ENCODE measurements around the gene NME7.

DNA sequence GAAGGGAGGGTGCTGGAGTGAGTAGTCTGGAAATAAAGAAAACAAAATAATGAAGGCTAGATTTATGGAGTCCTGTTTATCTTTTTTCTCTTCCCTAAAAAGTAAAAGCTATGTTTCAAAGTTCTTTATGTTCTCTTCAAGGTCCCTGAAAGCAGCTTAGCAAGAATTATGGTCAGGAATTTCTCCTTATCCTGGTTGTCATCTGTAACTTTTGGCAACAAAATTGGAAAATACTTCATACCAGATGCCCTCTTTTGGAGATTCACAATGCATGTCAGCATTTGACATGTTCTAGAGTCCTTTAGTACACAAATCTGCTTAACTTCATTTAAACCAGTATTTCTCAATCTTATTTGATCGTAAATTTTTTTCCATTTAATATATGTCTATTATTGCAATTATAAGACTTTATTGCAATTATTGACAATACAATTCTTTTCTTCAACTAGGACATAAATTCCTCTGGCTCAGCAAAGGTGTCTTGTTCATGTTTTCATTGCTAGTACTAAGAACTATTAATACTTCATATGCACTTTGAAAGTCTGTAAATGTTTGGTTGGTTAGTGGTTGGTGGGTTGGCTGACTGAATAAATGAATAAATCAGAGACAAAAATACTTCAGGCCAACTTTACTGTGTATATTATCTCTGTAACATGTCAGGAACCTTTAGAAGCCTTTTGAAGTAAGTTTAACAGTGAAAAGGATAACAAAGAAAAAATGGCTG lies 159.6 kb downstream of the NME7 start:
- TF ChIP-seq, protein P1, sequence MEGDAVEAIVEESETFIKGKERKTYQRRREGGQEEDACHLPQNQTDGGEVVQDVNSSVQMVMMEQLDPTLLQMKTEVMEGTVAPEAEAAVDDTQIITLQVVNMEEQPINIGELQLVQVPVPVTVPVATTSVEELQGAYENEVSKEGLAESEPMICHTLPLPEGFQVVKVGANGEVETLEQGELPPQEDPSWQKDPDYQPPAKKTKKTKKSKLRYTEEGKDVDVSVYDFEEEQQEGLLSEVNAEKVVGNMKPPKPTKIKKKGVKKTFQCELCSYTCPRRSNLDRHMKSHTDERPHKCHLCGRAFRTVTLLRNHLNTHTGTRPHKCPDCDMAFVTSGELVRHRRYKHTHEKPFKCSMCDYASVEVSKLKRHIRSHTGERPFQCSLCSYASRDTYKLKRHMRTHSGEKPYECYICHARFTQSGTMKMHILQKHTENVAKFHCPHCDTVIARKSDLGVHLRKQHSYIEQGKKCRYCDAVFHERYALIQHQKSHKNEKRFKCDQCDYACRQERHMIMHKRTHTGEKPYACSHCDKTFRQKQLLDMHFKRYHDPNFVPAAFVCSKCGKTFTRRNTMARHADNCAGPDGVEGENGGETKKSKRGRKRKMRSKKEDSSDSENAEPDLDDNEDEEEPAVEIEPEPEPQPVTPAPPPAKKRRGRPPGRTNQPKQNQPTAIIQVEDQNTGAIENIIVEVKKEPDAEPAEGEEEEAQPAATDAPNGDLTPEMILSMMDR (IDR thresholded peaks at IDR 0.05; ENCODE audit: low read depth, low read length, missing input control) = no peak
- TF ChIP-seq, protein P2, sequence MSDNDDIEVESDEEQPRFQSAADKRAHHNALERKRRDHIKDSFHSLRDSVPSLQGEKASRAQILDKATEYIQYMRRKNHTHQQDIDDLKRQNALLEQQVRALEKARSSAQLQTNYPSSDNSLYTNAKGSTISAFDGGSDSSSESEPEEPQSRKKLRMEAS (IDR thresholded peaks at IDR 0.05) = no peak
- TF ChIP-seq YY1 (IDR thresholded peaks at IDR 0.05) = no peak
- no peak for TF ChIP-seq NR2F2 (IDR thresholded peaks at IDR 0.05)
- no peak for TF ChIP-seq SP1 (IDR thresholded peaks at IDR 0.05)
- TF ChIP-seq RAD21 (IDR thresholded peaks at IDR 0.05) = no peak
- TF ChIP-seq TAF1 (conservative IDR thresholded peaks at IDR 0.05) = no peak
- no peak for TF ChIP-seq GABPA (IDR thresholded peaks at IDR 0.05 in 1 of 2, conservative IDR thresholded peaks at IDR 0.05 in 1 of 2)
- no peak for TF ChIP-seq JUND (IDR thresholded peaks at IDR 0.05)
- TF ChIP-seq, protein P3, sequence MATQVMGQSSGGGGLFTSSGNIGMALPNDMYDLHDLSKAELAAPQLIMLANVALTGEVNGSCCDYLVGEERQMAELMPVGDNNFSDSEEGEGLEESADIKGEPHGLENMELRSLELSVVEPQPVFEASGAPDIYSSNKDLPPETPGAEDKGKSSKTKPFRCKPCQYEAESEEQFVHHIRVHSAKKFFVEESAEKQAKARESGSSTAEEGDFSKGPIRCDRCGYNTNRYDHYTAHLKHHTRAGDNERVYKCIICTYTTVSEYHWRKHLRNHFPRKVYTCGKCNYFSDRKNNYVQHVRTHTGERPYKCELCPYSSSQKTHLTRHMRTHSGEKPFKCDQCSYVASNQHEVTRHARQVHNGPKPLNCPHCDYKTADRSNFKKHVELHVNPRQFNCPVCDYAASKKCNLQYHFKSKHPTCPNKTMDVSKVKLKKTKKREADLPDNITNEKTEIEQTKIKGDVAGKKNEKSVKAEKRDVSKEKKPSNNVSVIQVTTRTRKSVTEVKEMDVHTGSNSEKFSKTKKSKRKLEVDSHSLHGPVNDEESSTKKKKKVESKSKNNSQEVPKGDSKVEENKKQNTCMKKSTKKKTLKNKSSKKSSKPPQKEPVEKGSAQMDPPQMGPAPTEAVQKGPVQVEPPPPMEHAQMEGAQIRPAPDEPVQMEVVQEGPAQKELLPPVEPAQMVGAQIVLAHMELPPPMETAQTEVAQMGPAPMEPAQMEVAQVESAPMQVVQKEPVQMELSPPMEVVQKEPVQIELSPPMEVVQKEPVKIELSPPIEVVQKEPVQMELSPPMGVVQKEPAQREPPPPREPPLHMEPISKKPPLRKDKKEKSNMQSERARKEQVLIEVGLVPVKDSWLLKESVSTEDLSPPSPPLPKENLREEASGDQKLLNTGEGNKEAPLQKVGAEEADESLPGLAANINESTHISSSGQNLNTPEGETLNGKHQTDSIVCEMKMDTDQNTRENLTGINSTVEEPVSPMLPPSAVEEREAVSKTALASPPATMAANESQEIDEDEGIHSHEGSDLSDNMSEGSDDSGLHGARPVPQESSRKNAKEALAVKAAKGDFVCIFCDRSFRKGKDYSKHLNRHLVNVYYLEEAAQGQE (IDR thresholded peaks at IDR 0.05) = no peak
- TF ChIP-seq, protein P4, sequence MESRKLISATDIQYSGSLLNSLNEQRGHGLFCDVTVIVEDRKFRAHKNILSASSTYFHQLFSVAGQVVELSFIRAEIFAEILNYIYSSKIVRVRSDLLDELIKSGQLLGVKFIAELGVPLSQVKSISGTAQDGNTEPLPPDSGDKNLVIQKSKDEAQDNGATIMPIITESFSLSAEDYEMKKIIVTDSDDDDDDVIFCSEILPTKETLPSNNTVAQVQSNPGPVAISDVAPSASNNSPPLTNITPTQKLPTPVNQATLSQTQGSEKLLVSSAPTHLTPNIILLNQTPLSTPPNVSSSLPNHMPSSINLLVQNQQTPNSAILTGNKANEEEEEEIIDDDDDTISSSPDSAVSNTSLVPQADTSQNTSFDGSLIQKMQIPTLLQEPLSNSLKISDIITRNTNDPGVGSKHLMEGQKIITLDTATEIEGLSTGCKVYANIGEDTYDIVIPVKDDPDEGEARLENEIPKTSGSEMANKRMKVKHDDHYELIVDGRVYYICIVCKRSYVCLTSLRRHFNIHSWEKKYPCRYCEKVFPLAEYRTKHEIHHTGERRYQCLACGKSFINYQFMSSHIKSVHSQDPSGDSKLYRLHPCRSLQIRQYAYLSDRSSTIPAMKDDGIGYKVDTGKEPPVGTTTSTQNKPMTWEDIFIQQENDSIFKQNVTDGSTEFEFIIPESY (IDR thresholded peaks at IDR 0.05) = no peak
- TF ChIP-seq EGR1 (IDR thresholded peaks at IDR 0.05; ENCODE audit: low read depth in 2 of 2) = no peak
- TF ChIP-seq ATF3 (IDR thresholded peaks at IDR 0.05) = no peak

Measured in liver (tissue), 3 donors.